SH-SY5Y (cell line): Measurements from ENCODE around the gene CFAP70.

ENCODE experiments used
- GATA2 ChIP-seq: IDR thresholded peaks from 2 replicates; pipeline ENCODE4 v1.6.1; 2011; ENCODE audit warnings: mild to moderate bottlenecking, low read depth, low read length
- GATA3 ChIP-seq: IDR thresholded peaks from 2 replicates; pipeline ENCODE4 v1.6.1; 2011; ENCODE audit warnings: low read depth, mild to moderate bottlenecking, low read length, moderate library complexity

CFAP70 gene

GRCh38 chr10:73247509-73248258 is 111.0 kb downstream of the CFAP70 start:
- TF ChIP-seq GATA3 (no peak), GATA2 (no peak)

- TF ChIP-seq GATA3: no peak
- TF ChIP-seq GATA2: no peak
Observed at GRCh38 chr10:73246646-73247508, 111.8 kb downstream of the CFAP70 start, which contains the start of gene DNAJC9. DNAJC9 (minus strand) TSS chr10:73247255; CDS start chr10:73247189, 66 bp downstream.

- TF ChIP-seq GATA2 (no peak), GATA3 (no peak)
Observed at GRCh38 chr10:73246322-73246645, 112.4 kb downstream of the CFAP70 start.

GRCh38 chr10:73244866-73245477 is 113.7 kb downstream of the CFAP70 start:
- TF ChIP-seq GATA2 (no peak), GATA3 (no peak)

GRCh38 chr10:73239908-73240307 is 118.8 kb downstream of the CFAP70 start:
- no peak for TF ChIP-seq GATA3
- no peak for TF ChIP-seq GATA2

GRCh38 chr10:73238990-73239566 is 119.6 kb downstream of the CFAP70 start:
- TF ChIP-seq GATA3 (no peak), GATA2 (no peak)

- TF ChIP-seq GATA2 (no peak), GATA3 (no peak)
Observed at GRCh38 chr10:73234695-73235094, 124.0 kb downstream of the CFAP70 start.

- no peak for TF ChIP-seq GATA3
- no peak for TF ChIP-seq GATA2
Observed at GRCh38 chr10:73233883-73234282, 124.8 kb downstream of the CFAP70 start.

GRCh38 chr10:73232887-73233286 is 125.8 kb downstream of the CFAP70 start:
- TF ChIP-seq GATA3 (no peak), GATA2 (no peak)

GRCh38 chr10:73229567-73229966 is 129.1 kb downstream of the CFAP70 start:
- no peak for TF ChIP-seq GATA2
- TF ChIP-seq GATA3: no peak

GRCh38 chr10:73228247-73228646 is 130.4 kb downstream of the CFAP70 start:
- no peak for TF ChIP-seq GATA3
- no peak for TF ChIP-seq GATA2

- TF ChIP-seq GATA2: no peak
Observed at GRCh38 chr10:73226663-73227062, 132.0 kb downstream of the CFAP70 start.

GRCh38 chr10:73225518-73225917 is 133.1 kb downstream of the CFAP70 start:
- TF ChIP-seq GATA3 (no peak), GATA2 (no peak)

GRCh38 chr10:73220989-73221388 is 137.7 kb downstream of the CFAP70 start:
- no peak for TF ChIP-seq GATA2

GRCh38 chr10:73219384-73219783 is 139.3 kb downstream of the CFAP70 start:
- TF ChIP-seq GATA3: no peak
- TF ChIP-seq GATA2: no peak
